IPS-15b (cell line): Measurements from ENCODE around the gene NOX5.

Experiments used
- H3K27me3 ChIP-seq: one replicate; pipeline ENCODE4 v1.6.1; 2013; ENCODE audit warnings: low read length; ENCODE audit not compliant: control insufficient read depth, insufficient read depth
- H3K36me3 ChIP-seq: one replicate; pipeline ENCODE4 v1.6.1; 2013; ENCODE audit warnings: low read length; ENCODE audit not compliant: control insufficient read depth, insufficient read depth
- H3K4me1 ChIP-seq: one replicate; pipeline ENCODE4 v1.6.1; 2013; ENCODE audit warnings: mild to moderate bottlenecking, low read length; ENCODE audit not compliant: control insufficient read depth, insufficient read depth
- H3K4me3 ChIP-seq: one replicate; pipeline ENCODE4 v1.5.1; 2013; ENCODE audit warnings: low read depth, low read length
- H3K9ac ChIP-seq: one replicate; pipeline ENCODE4 v1.6.1; 2013; ENCODE audit warnings: low read depth, mild to moderate bottlenecking, low read length
- H3K9me3 ChIP-seq: one replicate; pipeline ENCODE4 v1.6.1; 2013; ENCODE audit warnings: mild to moderate bottlenecking, low read length; ENCODE audit not compliant: control insufficient read depth, insufficient read depth

The NOX5 gene

DNA sequence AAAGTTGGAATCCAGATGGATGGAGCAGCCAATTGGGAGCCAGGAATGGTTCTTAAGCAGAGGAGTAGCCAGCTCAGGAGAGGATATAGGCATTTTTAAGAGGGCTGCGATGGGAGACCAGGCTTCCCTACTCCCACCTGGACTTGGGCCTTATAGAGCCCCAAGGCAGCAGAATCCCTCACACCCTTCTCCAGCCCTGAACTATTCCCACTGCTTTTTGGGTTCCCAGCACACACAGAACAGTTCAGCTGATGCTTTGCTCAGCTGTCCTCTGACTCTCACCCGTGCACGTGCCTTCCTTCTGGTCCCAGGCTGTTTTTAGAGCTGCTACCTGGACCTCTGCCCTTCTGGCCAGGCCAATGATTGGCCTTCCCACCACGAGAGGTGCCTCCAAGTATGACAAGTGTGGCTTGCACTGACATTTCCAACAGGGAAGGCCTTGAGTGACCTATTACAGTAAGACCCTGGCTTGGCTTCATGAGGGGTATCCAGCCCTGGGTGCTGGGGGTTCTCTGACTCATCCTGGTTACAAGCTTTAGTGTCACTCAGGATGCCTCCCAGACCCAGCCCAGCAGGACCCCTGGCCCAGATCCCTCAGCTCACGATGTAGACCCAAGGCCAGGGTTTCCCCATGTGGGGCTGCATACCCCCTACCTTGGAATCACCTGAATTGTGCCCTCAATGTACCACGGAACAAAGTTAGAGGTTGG, 25.2 kb downstream of the NOX5 start:
- no peaks in the 10 kb centered on the region for H3K4me1 ChIP-seq
- H3K9me3 ChIP-seq, result no peaks in the 10 kb centered on the region
- H3K27me3 ChIP-seq, result peaks cover 3% of the 10 kb centered on the region
- H3K9ac ChIP-seq, result no peak overlapping the region
- H3K36me3 ChIP-seq, result no peaks in the 10 kb centered on the region
- no peak overlapping the region for H3K4me3 ChIP-seq

DNA sequence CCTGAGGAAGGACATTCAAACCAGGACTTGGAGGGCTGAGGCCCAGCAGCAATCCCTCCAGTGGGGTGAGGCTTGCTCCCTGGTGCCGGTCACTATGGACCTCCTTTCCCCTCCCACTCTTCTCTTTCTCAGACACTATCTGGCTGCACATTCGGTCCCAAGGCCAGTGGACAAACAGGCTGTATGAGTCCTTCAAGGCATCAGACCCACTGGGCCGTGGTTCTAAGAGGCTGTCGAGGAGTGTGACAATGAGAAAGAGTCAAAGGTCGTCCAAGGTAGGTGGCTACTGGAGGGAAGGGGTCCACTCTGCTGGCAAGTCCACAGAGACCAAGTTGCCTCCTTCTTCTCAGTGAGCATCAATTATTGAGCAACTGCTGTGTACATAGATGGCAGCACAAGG, 28.0 kb downstream of the NOX5 start:
- H3K9ac ChIP-seq, result no peak overlapping the region
- H3K4me3 ChIP-seq, result no peak overlapping the region
- no peaks in the 10 kb centered on the region for H3K9me3 ChIP-seq
- no peaks in the 10 kb centered on the region for H3K4me1 ChIP-seq
- no peaks in the 10 kb centered on the region for H3K27me3 ChIP-seq
- no peaks in the 10 kb centered on the region for H3K36me3 ChIP-seq

DNA sequence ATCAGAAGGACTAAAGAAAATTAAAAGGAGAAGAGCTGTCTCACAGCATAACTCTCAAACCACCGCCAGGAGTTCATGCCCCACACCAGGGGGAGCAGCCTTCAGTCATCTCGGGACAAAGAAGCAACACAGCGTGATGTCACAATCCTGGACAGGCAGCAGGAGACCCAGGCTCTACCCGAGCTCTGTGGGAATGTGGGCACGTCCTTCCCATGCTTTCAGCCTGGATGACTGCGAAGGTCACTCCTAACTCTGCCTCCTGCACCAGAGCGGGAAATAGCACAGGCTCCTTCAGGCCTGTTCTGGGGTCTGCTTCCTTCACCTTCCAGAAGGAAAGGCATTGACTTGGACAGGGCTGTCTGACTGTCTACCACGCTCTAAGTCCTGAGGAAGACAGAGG, 31.3 kb downstream of the NOX5 start:
- no peaks in the 10 kb centered on the region for H3K36me3 ChIP-seq
- H3K4me3 ChIP-seq, result no peak overlapping the region
- H3K9me3 ChIP-seq, result no peaks in the 10 kb centered on the region
- H3K9ac ChIP-seq, result no peak overlapping the region
- no peaks in the 10 kb centered on the region for H3K4me1 ChIP-seq
- no peaks in the 10 kb centered on the region for H3K27me3 ChIP-seq

- Histone ChIP-seq H3K27me3 (no peaks in the 10 kb centered on the region), H3K36me3 (no peaks in the 10 kb centered on the region), H3K4me1 (no peaks in the 10 kb centered on the region), H3K9ac (no peak overlapping the region), H3K9me3 (no peaks in the 10 kb centered on the region), H3K4me3 (no peak overlapping the region)
These were observed 32.3 kb downstream of the NOX5 start for GRCh38 chr15:69046781-69047180.

DNA sequence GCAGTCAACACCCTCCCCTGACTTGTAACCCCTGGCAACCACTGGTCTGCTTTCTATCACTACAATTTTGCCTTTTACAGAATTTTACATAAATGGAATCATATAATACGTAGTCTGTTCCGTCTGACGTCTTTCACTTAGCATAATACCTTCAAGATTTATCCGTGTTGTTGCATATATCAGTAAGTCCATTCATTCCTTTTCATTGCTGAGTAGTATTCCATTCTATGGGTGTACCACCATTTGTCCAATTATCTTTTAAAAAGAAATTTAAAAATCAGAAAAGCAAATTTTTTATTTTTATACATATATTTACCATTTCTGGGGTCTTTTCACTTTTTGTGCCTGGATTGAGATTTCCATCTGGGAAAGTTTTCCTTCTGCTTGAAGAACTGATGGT, 35.5 kb downstream of the NOX5 start:
- Histone ChIP-seq H3K9ac (no peak overlapping the region), H3K27me3 (no peaks in the 10 kb centered on the region), H3K36me3 (no peaks in the 10 kb centered on the region), H3K4me3 (no peak overlapping the region), H3K9me3 (no peaks in the 10 kb centered on the region), H3K4me1 (peaks cover 2% of the 10 kb centered on the region)

DNA sequence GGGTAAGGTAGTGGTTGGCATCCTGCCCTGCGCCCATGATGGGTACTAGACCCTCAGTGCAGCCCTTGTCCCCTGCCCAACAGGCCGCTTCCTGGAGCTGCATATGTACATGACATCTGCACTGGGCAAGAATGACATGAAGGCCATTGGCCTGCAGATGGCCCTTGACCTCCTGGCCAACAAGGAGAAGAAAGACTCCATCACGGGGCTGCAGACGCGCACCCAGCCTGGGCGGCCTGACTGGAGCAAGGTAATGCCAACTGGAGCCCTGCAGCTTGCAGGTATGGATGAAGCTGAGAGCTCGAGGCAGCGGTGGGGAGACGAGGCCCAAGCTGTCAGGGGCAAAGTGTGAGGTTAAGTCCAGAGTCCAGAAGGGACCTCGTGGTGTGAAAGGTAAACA, 40.8 kb downstream of the NOX5 start:
- no peaks in the 10 kb centered on the region for H3K27me3 ChIP-seq
- no peaks in the 10 kb centered on the region for H3K9me3 ChIP-seq

GRCh38 chr15:69056365-69056764, 41.9 kb downstream of the NOX5 start:
- no peak overlapping the region for H3K9ac ChIP-seq
- H3K4me3 ChIP-seq, result no peak overlapping the region
- peaks cover 6% of the 10 kb centered on the region for H3K4me1 ChIP-seq
- H3K36me3 ChIP-seq, result no peaks in the 10 kb centered on the region
- H3K9me3 ChIP-seq, result no peaks in the 10 kb centered on the region
- no peaks in the 10 kb centered on the region for H3K27me3 ChIP-seq

More for the DNA sequence above, 40.8 kb downstream of the NOX5 start:
- H3K9ac ChIP-seq, result no peak overlapping the region
- no peaks in the 10 kb centered on the region for H3K36me3 ChIP-seq
- H3K4me3 ChIP-seq, result no peak overlapping the region
- H3K4me1 ChIP-seq, result peaks cover 6% of the 10 kb centered on the region

- Histone ChIP-seq H3K9ac (no peak overlapping the region), H3K4me1 (peaks cover 4% of the 10 kb centered on the region), H3K36me3 (no peaks in the 10 kb centered on the region), H3K4me3 (no peak overlapping the region), H3K9me3 (no peaks in the 10 kb centered on the region), H3K27me3 (no peaks in the 10 kb centered on the region)
These were observed 44.5 kb downstream of the NOX5 start for GRCh38 chr15:69058830-69059556.

DNA sequence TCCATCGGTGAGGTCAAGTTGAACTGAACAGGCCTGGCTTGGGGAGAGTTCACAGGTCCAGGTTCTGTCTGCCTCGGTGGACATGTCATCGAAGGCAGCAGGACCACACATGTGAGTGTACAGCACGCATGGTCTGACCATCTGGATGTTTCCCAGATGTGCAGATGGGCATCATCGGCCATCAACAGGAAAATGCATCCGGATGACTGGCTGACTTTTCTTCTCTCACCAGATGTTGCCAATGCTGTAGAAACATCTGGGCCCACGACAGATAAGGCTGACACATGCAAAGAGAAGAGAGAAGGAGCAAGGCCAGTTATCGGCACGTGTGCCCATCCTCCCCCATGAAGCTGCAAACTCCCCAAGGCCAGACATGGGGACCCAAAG, 45.1 kb downstream of the NOX5 start:
- H3K36me3 ChIP-seq, result no peaks in the 10 kb centered on the region
- H3K27me3 ChIP-seq, result no peaks in the 10 kb centered on the region
- no peak overlapping the region for H3K4me3 ChIP-seq
- H3K9me3 ChIP-seq, result no peaks in the 10 kb centered on the region
- H3K4me1 ChIP-seq, result peaks cover 4% of the 10 kb centered on the region
- H3K9ac ChIP-seq, result no peak overlapping the region

DNA sequence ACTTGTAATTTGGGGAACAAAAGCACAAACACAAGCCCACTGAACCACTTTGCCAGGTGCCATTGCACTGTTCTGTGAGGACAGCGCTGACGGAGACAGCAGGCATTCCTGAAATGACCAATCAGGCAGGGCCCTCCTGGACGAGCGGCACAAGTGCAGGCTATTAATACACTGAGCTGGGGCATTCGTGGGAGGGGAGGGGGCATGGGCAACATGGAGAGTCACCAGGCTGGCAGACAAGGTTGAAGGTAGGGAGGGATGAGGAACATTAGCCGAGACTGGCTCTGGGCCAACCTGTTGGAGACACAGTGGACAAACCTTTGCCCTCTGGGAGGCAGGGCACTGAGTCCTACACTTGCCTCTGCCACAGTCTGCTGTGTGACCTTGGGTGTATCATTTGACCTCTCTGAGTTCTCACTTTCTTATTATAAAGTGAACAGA, 45.6 kb downstream of the NOX5 start:
- H3K36me3 ChIP-seq, result no peaks in the 10 kb centered on the region
- H3K4me3 ChIP-seq, result no peak overlapping the region
- no peaks in the 10 kb centered on the region for H3K9me3 ChIP-seq
- no peaks in the 10 kb centered on the region for H3K27me3 ChIP-seq
- peaks cover 4% of the 10 kb centered on the region for H3K4me1 ChIP-seq
- no peak overlapping the region for H3K9ac ChIP-seq

GRCh38 chr15:69060744-69061143, 46.2 kb downstream of the NOX5 start:
- Histone ChIP-seq H3K36me3 (no peaks in the 10 kb centered on the region), H3K27me3 (no peaks in the 10 kb centered on the region), H3K9ac (no peak overlapping the region), H3K9me3 (no peaks in the 10 kb centered on the region), H3K4me1 (peaks cover 4% of the 10 kb centered on the region), H3K4me3 (no peak overlapping the region)

GRCh38 chr15:69061414-69061842, 46.9 kb downstream of the NOX5 start:
- H3K4me3 ChIP-seq, result no peak overlapping the region
- no peaks in the 10 kb centered on the region for H3K27me3 ChIP-seq
- H3K9ac ChIP-seq, result no peak overlapping the region
- H3K36me3 ChIP-seq, result no peaks in the 10 kb centered on the region
- H3K4me1 ChIP-seq, result peaks cover 4% of the 10 kb centered on the region
- no peaks in the 10 kb centered on the region for H3K9me3 ChIP-seq
